ENCODE measurements around the gene IQCB1. TPM values are rescaled to one million over a fixed set of nuclear protein-coding genes. Genes with fewer than 3 reads are reported as not detected.

The IQCB1 gene
- total RNA-seq, 1 experiment from 2014 or later = 20.1 TPM

DNA sequence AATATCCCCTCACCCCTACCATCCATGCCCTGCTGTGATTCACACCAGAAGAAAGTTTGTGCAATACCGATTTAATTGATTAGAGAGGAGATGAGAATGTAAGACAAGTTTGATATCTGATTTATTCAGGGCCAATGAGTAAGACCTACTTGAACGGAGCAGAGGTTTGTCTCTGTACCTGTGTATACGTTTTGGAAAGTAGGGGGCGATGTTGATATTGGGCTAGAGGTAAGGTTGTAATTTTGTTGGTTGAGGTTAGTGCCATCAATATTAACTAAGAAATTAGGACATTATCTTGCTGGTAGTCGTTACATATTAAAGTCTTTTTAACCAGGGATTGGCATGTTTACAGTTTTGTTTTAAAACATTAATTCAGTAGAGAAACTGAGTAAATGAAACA is 20.7 kb upstream of the IQCB1 start:
- DNase-seq (ENCODE audit: low read depth, low spot score) (no peak), ATAC-seq (no peak)
- no peaks in the 10 kb centered on the region for H3K36me3 ChIP-seq (ENCODE audit: control insufficient read depth, insufficient read depth, low read length)
- no peak overlapping the region for H3K27ac ChIP-seq (ENCODE audit: low read length)
- H3K27me3 ChIP-seq (ENCODE audit: control insufficient read depth, insufficient read depth, low read length) = no peaks in the 10 kb centered on the region
- H3K9me3 ChIP-seq (ENCODE audit: control insufficient read depth, insufficient read depth, low read depth, low read length) = no peaks in the 10 kb centered on the region
- BruUV-seq (replicated peaks) = no TSS peak
- H3K4me3 ChIP-seq (ENCODE audit: low read depth in 2 of 2, low read length in 2 of 2) = no peak overlapping the region
- no peaks in the 10 kb centered on the region for H3K4me1 ChIP-seq (ENCODE audit: control insufficient read depth, insufficient read depth, low read length)
- intact Hi-C loops (cut with micrococcal nuclease; ENCODE audit: unreplicated experiment) (no loop called here), in situ Hi-C loops (cut with HindIII; ENCODE audit: low pct_unique_long_range_greater_than_20kb, low sequenced_read_pairs) (no loop called here)
- CTCF ChIA-PET = no interaction called here
- POLR2A ChIA-PET = no interaction called here
- TF ChIP-seq, protein P1, sequence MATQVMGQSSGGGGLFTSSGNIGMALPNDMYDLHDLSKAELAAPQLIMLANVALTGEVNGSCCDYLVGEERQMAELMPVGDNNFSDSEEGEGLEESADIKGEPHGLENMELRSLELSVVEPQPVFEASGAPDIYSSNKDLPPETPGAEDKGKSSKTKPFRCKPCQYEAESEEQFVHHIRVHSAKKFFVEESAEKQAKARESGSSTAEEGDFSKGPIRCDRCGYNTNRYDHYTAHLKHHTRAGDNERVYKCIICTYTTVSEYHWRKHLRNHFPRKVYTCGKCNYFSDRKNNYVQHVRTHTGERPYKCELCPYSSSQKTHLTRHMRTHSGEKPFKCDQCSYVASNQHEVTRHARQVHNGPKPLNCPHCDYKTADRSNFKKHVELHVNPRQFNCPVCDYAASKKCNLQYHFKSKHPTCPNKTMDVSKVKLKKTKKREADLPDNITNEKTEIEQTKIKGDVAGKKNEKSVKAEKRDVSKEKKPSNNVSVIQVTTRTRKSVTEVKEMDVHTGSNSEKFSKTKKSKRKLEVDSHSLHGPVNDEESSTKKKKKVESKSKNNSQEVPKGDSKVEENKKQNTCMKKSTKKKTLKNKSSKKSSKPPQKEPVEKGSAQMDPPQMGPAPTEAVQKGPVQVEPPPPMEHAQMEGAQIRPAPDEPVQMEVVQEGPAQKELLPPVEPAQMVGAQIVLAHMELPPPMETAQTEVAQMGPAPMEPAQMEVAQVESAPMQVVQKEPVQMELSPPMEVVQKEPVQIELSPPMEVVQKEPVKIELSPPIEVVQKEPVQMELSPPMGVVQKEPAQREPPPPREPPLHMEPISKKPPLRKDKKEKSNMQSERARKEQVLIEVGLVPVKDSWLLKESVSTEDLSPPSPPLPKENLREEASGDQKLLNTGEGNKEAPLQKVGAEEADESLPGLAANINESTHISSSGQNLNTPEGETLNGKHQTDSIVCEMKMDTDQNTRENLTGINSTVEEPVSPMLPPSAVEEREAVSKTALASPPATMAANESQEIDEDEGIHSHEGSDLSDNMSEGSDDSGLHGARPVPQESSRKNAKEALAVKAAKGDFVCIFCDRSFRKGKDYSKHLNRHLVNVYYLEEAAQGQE (IDR thresholded peaks at IDR 0.05; ENCODE audit: insufficient read depth in 1 of 2, low read depth in 2 of 2, low read length in 1 of 2) = no peak
- TF ChIP-seq, protein P2, sequence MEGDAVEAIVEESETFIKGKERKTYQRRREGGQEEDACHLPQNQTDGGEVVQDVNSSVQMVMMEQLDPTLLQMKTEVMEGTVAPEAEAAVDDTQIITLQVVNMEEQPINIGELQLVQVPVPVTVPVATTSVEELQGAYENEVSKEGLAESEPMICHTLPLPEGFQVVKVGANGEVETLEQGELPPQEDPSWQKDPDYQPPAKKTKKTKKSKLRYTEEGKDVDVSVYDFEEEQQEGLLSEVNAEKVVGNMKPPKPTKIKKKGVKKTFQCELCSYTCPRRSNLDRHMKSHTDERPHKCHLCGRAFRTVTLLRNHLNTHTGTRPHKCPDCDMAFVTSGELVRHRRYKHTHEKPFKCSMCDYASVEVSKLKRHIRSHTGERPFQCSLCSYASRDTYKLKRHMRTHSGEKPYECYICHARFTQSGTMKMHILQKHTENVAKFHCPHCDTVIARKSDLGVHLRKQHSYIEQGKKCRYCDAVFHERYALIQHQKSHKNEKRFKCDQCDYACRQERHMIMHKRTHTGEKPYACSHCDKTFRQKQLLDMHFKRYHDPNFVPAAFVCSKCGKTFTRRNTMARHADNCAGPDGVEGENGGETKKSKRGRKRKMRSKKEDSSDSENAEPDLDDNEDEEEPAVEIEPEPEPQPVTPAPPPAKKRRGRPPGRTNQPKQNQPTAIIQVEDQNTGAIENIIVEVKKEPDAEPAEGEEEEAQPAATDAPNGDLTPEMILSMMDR (IDR thresholded peaks at IDR 0.05) = peak; percentile 54; the same call in 1 of the 2 replicates
- no peak for TF ChIP-seq SIN3A (IDR thresholded peaks at IDR 0.05; ENCODE audit: borderline replicate concordance, insufficient read depth, low read depth, low read length)
- no peak for TF ChIP-seq TCF7L2 (IDR thresholded peaks at IDR 0.05; ENCODE audit: low read depth, low read length)
- no peak for TF ChIP-seq POLR2AphosphoS5 (IDR thresholded peaks at IDR 0.05; ENCODE audit: low read depth, low read length)

DNA sequence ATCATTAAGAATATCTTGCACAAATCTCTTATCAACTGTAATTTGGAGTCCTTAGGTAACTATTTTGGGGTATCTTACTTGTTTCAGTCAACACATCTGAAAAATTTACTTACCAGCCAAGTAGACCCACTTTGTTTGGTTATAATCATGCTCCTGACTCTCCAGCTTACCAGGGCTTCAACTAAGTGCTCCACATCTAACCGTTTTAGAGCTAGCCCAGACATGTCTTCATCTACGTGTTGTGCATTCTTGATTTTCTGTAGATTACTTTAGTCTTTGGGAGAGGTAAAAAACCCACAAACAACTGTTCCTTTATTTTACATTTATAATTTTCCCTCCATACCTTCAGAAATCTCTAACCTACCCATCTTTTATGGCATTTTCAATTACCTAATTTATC is 17.4 kb upstream of the IQCB1 start:
- CTCF ChIA-PET = no interaction called here
- Histone ChIP-seq H3K4me3 (ENCODE audit: low read depth in 2 of 2, low read length in 2 of 2) (no peak overlapping the region), H3K27me3 (ENCODE audit: control insufficient read depth, insufficient read depth, low read length) (no peaks in the 10 kb centered on the region), H3K4me1 (ENCODE audit: control insufficient read depth, insufficient read depth, low read length) (no peaks in the 10 kb centered on the region), H3K27ac (ENCODE audit: low read length) (no peak overlapping the region), H3K36me3 (ENCODE audit: control insufficient read depth, insufficient read depth, low read length) (no peaks in the 10 kb centered on the region), H3K9me3 (ENCODE audit: control insufficient read depth, insufficient read depth, low read depth, low read length) (no peaks in the 10 kb centered on the region)
- TF ChIP-seq TCF7L2 (IDR thresholded peaks at IDR 0.05; ENCODE audit: low read depth, low read length) (no peak), SIN3A (IDR thresholded peaks at IDR 0.05; ENCODE audit: borderline replicate concordance, insufficient read depth, low read depth, low read length) (no peak), POLR2AphosphoS5 (IDR thresholded peaks at IDR 0.05; ENCODE audit: low read depth, low read length) (no peak)
- TF ChIP-seq, protein P1 (IDR thresholded peaks at IDR 0.05; ENCODE audit: insufficient read depth in 1 of 2, low read depth in 2 of 2, low read length in 1 of 2) = no peak
- TF ChIP-seq, protein P2 (IDR thresholded peaks at IDR 0.05) = no peak
- in situ Hi-C loops (cut with HindIII; ENCODE audit: low pct_unique_long_range_greater_than_20kb, low sequenced_read_pairs) (no loop called here), intact Hi-C loops (cut with micrococcal nuclease; ENCODE audit: unreplicated experiment) (no loop called here)
- POLR2A ChIA-PET = no interaction called here
- ATAC-seq (no peak), DNase-seq (ENCODE audit: low read depth, low spot score) (no peak)
- no TSS peak for BruUV-seq (replicated peaks)
